ACC112 (cell line): Measurements from ENCODE around the gene SCTR.

Experiments
- H2AFZ ChIP-seq: fragments of 200-600 bp; sonication (generic); one replicate; pipeline ENCODE4 v1.6.0; 2017; ENCODE audit warnings: antibody characterized with exemption, low read length; ENCODE audit not compliant: unreplicated experiment
- H3K27ac ChIP-seq: fragments of 200-600 bp; sonication (generic); 2 replicates; pipeline ENCODE4 v1.5.1; 2014; ENCODE audit warnings: low read depth, mild to moderate bottlenecking, antibody characterized with exemption, low read length, moderate library complexity
- H3K27me3 ChIP-seq: fragments of 200-600 bp; sonication (generic); 2 replicates; pipeline ENCODE4 v1.6.1; 2014; ENCODE audit warnings: mild to moderate bottlenecking, antibody characterized with exemption, low read length, moderate library complexity, mixed read lengths; ENCODE audit not compliant: insufficient read depth
- H3K36me3 ChIP-seq: fragments of 200-600 bp; sonication (generic); 2 replicates; pipeline ENCODE4 v1.6.1; 2016; ENCODE audit warnings: mild to moderate bottlenecking, antibody characterized with exemption, low read length, moderate library complexity, mixed read lengths; ENCODE audit not compliant: insufficient read depth
- H3K4me1 ChIP-seq: fragments of 200-600 bp; sonication (generic); one replicate; pipeline ENCODE4 v1.6.1; 2016; ENCODE audit warnings: low read length, mixed read lengths; ENCODE audit not compliant: insufficient read depth, unreplicated experiment, control insufficient read depth
- H3K4me3 ChIP-seq: fragments of 200-600 bp; sonication (generic); 2 replicates; pipeline ENCODE4 v1.5.1; 2014; ENCODE audit warnings: mild to moderate bottlenecking, low read depth, low read length
- H3K79me2 ChIP-seq: fragments of 200-600 bp; sonication (generic); one replicate; pipeline ENCODE4 v1.6.0; 2016; ENCODE audit warnings: low read length; ENCODE audit not compliant: control insufficient read depth, unreplicated experiment, insufficient read depth

Gene SCTR

DNA sequence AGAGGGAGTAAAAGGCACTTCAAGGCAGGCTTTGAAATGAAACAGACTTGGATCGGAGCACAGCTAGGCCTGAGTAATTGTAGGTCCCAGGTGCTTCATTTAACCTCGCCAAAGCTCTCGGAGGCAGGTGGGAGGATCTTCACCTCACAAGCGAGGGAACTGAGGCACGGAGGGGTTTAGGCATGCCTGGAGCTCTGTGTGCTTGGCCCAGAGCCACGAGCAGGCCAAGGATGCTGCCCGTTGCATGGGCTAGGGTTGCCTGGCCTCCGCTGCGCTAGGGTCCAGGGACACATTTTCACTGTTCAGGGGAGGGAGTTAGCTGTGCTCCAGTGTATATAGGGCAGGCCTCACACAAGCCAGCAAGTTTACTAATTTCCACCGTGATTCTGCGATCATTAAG, 81.4 kb downstream of the SCTR start:
- Histone ChIP-seq H3K79me2 (no peaks in the 10 kb centered on the region), H3K27ac (no peak overlapping the region), H3K4me1 (no peaks in the 10 kb centered on the region), H3K4me3 (no peak overlapping the region), H2AFZ (no peak overlapping the region), H3K27me3 (peaks cover 22% of the 10 kb centered on the region), H3K36me3 (no peaks in the 10 kb centered on the region)

DNA sequence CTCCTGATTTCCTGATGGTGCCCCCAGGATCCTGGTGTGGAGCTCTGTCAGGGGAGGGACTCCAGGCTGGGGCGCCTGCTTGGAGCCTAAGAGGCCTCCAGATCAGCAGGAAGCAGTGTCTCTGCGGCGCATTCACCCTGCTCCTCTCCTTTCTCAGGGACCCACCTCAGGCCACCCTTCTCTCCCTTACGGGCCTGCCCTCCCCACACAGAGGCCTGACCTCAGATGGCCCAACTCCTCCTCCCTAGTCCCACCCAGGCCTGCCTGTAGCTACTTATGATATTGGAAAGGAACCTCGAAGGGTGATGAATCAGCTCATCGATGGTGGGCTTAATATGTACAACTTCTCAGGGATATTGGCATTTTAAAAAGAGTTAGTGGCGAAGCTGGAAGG, 82.1 kb downstream of the SCTR start:
- no peaks in the 10 kb centered on the region for H3K79me2 ChIP-seq

DNA sequence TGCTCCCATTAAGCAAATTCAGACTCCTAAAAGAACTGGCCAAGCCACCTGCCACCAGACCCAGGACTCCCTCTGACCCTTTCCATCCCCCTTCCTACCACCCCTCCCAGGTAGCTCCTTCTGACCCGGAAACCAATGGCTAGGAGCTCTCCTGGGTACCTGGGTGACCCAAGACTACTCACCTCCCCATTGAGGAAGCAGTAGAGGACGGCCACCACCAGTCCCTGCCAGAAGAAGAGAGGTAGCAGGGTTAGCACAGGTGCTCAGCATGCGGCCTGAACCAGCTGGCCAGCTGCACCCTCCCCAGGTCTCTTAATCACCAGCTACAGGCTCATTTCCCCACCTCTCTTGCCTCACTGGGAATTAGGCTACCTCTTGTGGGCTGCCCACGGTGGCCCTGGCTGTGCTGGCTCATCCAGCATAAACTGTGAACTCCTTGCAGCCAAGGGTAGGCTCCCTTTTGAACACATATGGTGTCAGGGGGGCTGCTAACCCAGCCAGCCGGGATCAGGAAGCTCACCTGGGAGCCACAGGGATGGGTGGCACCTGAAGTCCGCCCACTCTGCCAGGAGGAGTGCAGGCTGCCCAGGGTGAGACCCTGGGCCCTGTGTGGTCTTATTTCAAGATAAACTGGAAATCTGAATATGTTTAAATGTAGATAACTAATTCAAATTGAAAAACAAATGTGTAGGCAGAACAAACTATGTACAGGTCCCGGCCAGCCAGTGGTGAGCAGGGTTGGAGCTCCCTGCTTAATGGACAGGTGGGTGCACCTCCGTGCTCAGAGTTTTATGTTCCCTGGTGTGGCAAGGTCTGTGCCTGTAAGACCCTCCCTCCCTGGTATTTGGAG, 82.7 kb downstream of the SCTR start:
- H3K4me3 ChIP-seq: no peak overlapping the region
- no peak overlapping the region for H3K27ac ChIP-seq
- no peaks in the 10 kb centered on the region for H3K79me2 ChIP-seq
- no peak overlapping the region for H2AFZ ChIP-seq
- no peaks in the 10 kb centered on the region for H3K36me3 ChIP-seq
- H3K27me3 ChIP-seq: peaks cover 12% of the 10 kb centered on the region; the same call in 1 of the 2 replicates
- no peaks in the 10 kb centered on the region for H3K4me1 ChIP-seq

More for the DNA sequence above, 82.1 kb downstream of the SCTR start:
- Histone ChIP-seq H3K36me3 (no peaks in the 10 kb centered on the region), H3K27ac (no peak overlapping the region), H2AFZ (no peak overlapping the region), H3K4me3 (no peak overlapping the region), H3K4me1 (no peaks in the 10 kb centered on the region), H3K27me3 (peaks cover 17% of the 10 kb centered on the region)

DNA sequence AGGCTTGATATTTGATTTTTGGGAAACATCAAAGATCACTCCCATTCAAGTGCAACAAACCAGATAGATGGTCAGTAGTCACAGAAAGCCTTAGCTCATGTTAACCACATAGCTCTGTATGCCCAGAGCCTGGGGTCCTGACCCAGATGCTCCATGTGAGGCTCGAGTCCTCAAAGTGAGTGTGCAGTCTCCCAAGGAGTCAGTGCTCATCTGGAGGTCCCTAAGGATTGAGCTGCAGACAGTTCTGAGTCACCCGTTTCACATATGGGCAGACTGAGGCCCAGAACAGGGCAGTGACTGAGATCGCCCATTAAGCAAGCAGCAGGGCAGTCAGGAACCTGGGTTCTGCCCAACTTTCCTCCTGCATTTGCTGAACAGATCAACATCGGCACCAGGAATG, 83.4 kb downstream of the SCTR start:
- Histone ChIP-seq H3K36me3 (no peaks in the 10 kb centered on the region), H3K4me1 (no peaks in the 10 kb centered on the region), H3K27ac (no peak overlapping the region), H2AFZ (no peak overlapping the region), H3K4me3 (no peak overlapping the region), H3K27me3 (peaks cover 4% of the 10 kb centered on the region; the same call in 1 of the 2 replicates), H3K79me2 (no peaks in the 10 kb centered on the region)

DNA sequence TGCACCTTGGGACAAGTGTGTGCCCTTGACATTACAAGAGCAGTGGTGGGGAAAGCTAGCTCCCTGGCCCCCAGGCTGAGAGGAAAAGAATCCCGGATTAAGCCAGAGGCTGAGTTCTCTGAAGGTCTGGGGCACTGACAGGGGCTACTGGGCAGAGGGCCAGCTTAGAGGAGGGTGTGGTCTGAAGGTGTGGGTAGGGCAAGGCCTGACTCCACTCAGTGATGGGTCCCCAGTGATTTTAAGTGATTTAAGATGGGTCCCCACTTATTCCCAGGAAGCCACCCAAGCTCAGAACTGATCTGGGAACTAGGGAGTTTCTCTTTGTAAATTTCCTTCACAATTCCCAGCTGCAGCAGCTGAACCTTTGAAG, 83.8 kb downstream of the SCTR start:
- Histone ChIP-seq H3K4me1 (no peaks in the 10 kb centered on the region), H3K4me3 (no peak overlapping the region), H3K27ac (no peak overlapping the region), H2AFZ (no peak overlapping the region), H3K36me3 (no peaks in the 10 kb centered on the region), H3K27me3 (peaks cover 3% of the 10 kb centered on the region; the same call in 1 of the 2 replicates), H3K79me2 (no peaks in the 10 kb centered on the region)

DNA sequence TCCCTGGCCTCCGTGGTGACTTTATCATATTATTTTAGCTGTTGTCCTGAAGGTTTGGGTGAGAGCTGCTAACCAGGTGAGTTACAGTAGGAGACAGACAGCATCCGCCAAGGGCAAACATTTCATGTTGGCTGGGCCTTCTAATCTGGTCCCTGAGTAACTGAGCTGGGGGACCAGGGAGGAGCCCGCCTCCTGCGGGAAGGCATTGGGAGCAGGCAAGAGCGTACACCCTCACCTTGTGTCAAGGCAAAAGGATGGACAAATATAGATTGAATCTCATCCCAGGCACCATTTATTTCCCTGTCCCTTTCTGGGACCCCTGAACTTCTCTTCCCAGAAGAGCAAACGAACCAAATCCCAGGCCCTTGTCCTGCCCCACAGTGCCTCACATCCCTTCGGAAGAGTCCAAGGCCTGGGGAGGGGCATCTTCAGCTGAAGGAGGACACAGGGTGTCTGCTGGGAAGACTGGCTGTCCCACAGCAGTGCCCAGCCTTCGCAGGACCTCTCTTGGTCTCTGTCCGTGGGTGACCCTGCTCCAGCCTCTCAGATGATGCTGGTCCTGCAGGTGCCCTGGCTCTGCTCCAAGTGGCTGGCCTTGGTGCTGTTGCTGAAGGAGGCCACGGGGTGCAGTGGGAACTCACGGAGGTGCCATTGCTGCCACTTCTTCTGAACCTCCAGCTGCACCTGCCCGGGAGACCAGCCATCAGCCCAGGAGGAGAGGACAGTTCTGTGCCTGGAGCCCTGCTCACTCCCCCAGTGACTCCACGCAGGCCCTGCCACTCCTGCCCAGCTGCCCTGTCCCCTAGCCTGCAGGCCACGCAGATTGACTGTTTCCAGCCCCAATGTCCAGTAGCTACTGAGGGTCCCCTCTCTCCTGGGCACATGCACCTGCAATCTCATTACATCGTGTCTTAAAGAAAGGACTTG, 84.4 kb downstream of the SCTR start:
- Histone ChIP-seq H3K4me1 (no peaks in the 10 kb centered on the region), H3K27me3 (peaks cover 3% of the 10 kb centered on the region; the same call in 1 of the 2 replicates), H2AFZ (no peak overlapping the region), H3K4me3 (no peak overlapping the region), H3K36me3 (no peaks in the 10 kb centered on the region), H3K27ac (no peak overlapping the region), H3K79me2 (no peaks in the 10 kb centered on the region)

DNA sequence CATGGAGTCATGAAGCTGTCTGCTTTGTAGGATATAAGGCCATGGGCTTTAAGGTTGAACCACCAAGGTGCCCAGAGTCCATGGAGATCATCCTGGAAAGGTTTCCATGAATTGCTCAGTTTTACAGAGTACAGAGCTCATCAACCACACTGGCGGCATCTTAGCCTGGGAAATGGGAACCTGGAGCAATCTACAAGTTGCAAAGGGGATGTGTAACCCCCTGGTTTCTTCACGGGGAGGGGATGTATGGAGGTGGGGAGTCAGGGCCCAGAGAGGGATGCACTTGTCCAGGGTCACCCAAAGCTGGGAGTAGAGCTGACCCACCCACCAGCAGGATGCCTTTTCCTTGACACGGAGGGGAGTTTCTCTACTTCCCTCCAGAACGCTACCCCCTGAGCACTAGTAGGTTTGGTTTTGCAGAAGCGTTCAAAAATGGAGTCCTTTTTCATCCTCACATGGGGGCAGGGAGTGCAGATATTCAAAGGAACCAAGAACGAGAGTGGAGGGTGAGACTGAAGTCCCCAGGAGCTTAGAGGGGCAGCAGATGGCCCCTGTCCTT, 85.5 kb downstream of the SCTR start:
- Histone ChIP-seq H3K4me3 (no peak overlapping the region), H3K36me3 (no peaks in the 10 kb centered on the region), H2AFZ (no peak overlapping the region), H3K79me2 (no peaks in the 10 kb centered on the region), H3K27me3 (peaks cover 3% of the 10 kb centered on the region; the same call in 1 of the 2 replicates), H3K4me1 (no peaks in the 10 kb centered on the region), H3K27ac (no peak overlapping the region)

DNA sequence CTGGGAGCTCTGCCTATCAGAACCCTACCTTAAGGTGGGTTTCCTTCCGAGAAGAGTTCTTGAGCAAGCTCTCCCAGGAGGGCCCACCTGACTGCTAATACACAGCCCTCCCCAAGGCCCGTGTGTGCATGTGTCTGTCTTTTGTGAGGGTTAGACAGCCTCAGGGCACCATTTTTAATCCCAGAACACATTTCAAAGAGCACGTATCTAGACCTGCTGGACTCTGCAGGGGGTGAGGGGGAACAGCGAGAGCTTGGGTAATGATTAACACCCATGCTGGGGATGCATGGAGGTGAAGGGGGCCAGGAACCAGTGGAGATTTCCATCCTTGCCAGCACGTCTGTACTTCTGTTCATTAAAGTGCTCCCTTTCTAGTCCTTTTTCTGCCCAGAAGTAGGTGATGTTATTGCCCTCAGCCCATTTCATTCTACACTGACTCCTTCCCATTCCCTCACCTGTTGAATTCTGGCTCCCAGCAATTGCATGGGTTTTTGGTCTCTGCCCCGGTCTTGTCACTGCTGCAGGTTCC, 86.1 kb downstream of the SCTR start:
- Histone ChIP-seq H3K79me2 (no peaks in the 10 kb centered on the region), H3K27ac (no peak overlapping the region), H3K36me3 (no peaks in the 10 kb centered on the region), H3K27me3 (peaks cover 3% of the 10 kb centered on the region; the same call in 1 of the 2 replicates), H2AFZ (no peak overlapping the region), H3K4me3 (no peak overlapping the region), H3K4me1 (no peaks in the 10 kb centered on the region)

DNA sequence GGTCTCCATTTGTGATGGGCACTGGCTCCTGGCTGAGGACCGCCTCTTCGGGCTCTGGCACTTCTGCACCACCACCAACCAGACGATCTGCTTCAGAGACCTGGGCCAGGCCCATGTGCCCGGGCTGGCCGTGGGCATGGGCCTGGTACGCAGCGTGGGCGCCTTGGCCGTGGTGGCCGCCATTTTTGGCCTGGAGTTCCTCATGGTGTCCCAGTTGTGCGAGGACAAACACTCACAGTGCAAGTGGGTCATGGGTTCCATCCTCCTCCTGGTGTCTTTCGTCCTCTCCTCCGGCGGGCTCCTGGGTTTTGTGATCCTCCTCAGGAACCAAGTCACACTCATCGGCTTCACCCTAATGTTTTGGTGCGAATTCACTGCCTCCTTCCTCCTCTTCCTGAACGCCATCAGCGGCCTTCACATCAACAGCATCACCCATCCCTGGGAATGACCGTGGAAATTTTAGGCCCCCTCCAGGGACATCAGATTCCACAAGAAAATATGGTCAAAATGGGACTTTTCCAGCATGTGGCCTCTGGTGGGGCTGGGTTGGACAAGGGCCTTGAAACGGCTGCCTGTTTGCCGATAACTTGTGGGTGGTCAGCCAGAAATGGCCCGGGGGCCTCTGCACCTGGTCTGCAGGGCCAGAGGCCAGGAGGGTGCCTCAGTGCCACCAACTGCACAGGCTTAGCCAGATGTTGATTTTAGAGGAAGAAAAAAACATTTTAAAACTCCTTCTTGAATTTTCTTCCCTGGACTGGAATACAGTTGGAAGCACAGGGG, 87.1 kb downstream of the SCTR start:
- H3K4me1 ChIP-seq: no peaks in the 10 kb centered on the region
- no peak overlapping the region for H3K4me3 ChIP-seq
- no peaks in the 10 kb centered on the region for H3K79me2 ChIP-seq
- peaks cover 3% of the 10 kb centered on the region; the same call in 1 of the 2 replicates for H3K27me3 ChIP-seq
- no peaks in the 10 kb centered on the region for H3K36me3 ChIP-seq
- no peak overlapping the region for H2AFZ ChIP-seq
- no peak overlapping the region for H3K27ac ChIP-seq

DNA sequence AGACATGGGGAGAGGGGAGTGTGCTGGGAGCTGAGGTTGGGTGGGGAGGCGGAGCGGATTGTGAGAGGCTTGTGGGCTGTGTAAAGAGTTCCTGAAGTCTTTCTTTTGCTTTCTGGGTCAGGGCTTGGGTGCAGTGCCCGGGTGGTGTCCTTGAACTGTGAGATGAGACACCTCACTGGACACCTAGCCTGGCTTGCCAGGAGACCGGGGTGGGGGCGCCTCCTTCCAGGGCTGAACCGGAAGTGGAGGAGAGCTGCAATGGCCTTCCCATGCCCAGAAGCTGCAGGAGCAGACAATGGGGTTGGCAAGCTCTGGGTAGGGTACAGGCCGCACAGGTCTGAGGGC, 88.4 kb downstream of the SCTR start:
- Histone ChIP-seq H3K36me3 (no peaks in the 10 kb centered on the region), H2AFZ (no peak overlapping the region), H3K4me1 (peaks cover 5% of the 10 kb centered on the region), H3K4me3 (no peak overlapping the region), H3K27me3 (peaks cover 3% of the 10 kb centered on the region; the same call in 1 of the 2 replicates), H3K27ac (no peak overlapping the region), H3K79me2 (no peaks in the 10 kb centered on the region)
